DOHH2 (cell line): ENCODE data around the gene INPP5B.

Experiments
- CTCF ChIP-seq: fragments of 200-600 bp; sonication (generic); IDR thresholded peaks from one replicate; pipeline ENCODE4 v1.5.1; 2014; ENCODE audit warnings: antibody characterized with exemption, mild to moderate bottlenecking, low read depth, low read length; ENCODE audit not compliant: poor library complexity, severe bottlenecking
- EZH2phosphoT487 ChIP-seq: fragments of 200-600 bp; sonication (generic); IDR thresholded peaks from 2 replicates; pipeline ENCODE4 v1.6.1; 2017; ENCODE audit warnings: borderline replicate concordance, mild to moderate bottlenecking, antibody characterized with exemption, low read length, moderate library complexity, mixed read lengths

- no peak for TF ChIP-seq CTCF
- TF ChIP-seq EZH2phosphoT487, result no peak
These were observed 79.1 kb downstream of the INPP5B start for GRCh38 chr1:37867784-37868183.
